GM12878 (cell line): ENCODE results near the gene HK1. TPM values are rescaled to one million over a fixed set of nuclear protein-coding genes. Genes with fewer than 3 reads are reported as not detected.

Experiments used
- ATAC-seq: fragments of 200-7000 bp; cut with Tn5 transposase; 3 replicates; pipeline ENCODE4 v1.9.1; 2020; ENCODE audit warnings: mild to moderate bottlenecking, moderate library complexity
- BruUV-seq: library from RNA; stranded (reverse); fragments of 400-500 nt; replicated peaks from 2 replicates; lab custom pipeline; 2021; lab: Mats Ljungman, UMichigan
- CTCF ChIA-PET: fragments of 300-600 bp; sonication (Branson Sonifier 250); formaldehyde crosslinking; extraction: SDS; loops from one replicate; lab custom pipeline; 2021; ENCODE audit warnings: inconsistent platforms; lab: Yijun Ruan, JAX
- POLR2A ChIA-PET: fragments of 350-600 bp; formaldehyde crosslinking; extraction: SDS; loops from one replicate; lab custom pipeline; 2021; ENCODE audit warnings: inconsistent platforms; lab: Charles Lee
- RAD21 ChIA-PET: fragments of 300-600 bp; sonication (Branson Sonifier 250); formaldehyde crosslinking; loops from one replicate; lab custom pipeline; 2023; ENCODE audit warnings: antibody characterized with exemption; ENCODE audit not compliant: unreplicated experiment; lab: Charles Lee
- SMC1A ChIA-PET: fragments of 300-600 bp; sonication (Branson Sonifier 250); formaldehyde crosslinking; loops from one replicate; lab custom pipeline; 2023; ENCODE audit not compliant: unreplicated experiment, uncharacterized antibody; lab: Charles Lee
- DNase-seq: peaks from one replicate; pipeline ENCODE4 v3.0.0-alpha.2; 2011; ENCODE audit warnings: low read depth, low spot score
- FAIRE-seq: peaks from 3 replicates; lab custom pipeline; 2011; peaks lifted over from hg19 to GRCh38; lab: Jason Lieb, UNC
- H2AFZ ChIP-seq: 2 replicates; pipeline ENCODE4 v1.6.0; 2011; ENCODE audit warnings: low read depth, low read length, control low read depth; ENCODE audit not compliant: control insufficient read depth
- H3K27ac ChIP-seq: 2 replicates; pipeline ENCODE4 v1.5.1; 2011; ENCODE audit warnings: control low read depth; ENCODE audit not compliant: control insufficient read depth, insufficient read depth
- H3K27me3 ChIP-seq, 2 experiments: replicated peaks in 1 of 2; 2 replicates each; pipeline versions ENCODE4 v1.6.0 to v1.6.1; 2011; ENCODE audit warnings: low read length in 1 of 2; ENCODE audit not compliant: control insufficient read depth in 2 of 2, insufficient read depth in 2 of 2
- H3K36me3 ChIP-seq, 2 experiments: 2 replicates each; pipeline ENCODE4 v1.5.1; 2011; ENCODE audit warnings: low read length in 1 of 2; ENCODE audit not compliant: control insufficient read depth in 2 of 2, insufficient read depth in 2 of 2
- H3K4me1 ChIP-seq: 2 replicates; pipeline ENCODE4 v1.6.1; 2011; ENCODE audit warnings: mild to moderate bottlenecking, low read length, moderate library complexity, mixed read lengths; ENCODE audit not compliant: control insufficient read depth, insufficient read depth
- H3K4me2 ChIP-seq: 2 replicates; pipeline ENCODE4 v1.6.0; 2011; ENCODE audit warnings: control low read depth; ENCODE audit not compliant: control insufficient read depth, insufficient read depth
- H3K4me3 ChIP-seq: fragments of 200-600 bp; sonication (generic); 2 replicates; pipeline ENCODE4 v1.5.1; 2016
- H3K79me2 ChIP-seq: 2 replicates; pipeline ENCODE4 v1.6.0; 2011; ENCODE audit warnings: low read length; ENCODE audit not compliant: control insufficient read depth, insufficient read depth
- H3K9ac ChIP-seq: 2 replicates; pipeline ENCODE4 v1.8.0; 2011; ENCODE audit warnings: low read length, control low read depth, mixed read lengths; ENCODE audit not compliant: control insufficient read depth, insufficient read depth
- H3K9me3 ChIP-seq: replicated peaks from 3 replicates; pipeline ENCODE4 v1.5.1; 2011; ENCODE audit warnings: mild to moderate bottlenecking, low read length; ENCODE audit not compliant: control insufficient read depth, insufficient read depth
- H4K20me1 ChIP-seq: 2 replicates; pipeline ENCODE4 v1.6.0; 2011; ENCODE audit not compliant: control insufficient read depth, insufficient read depth
- CBFB ChIP-seq: IDR thresholded peaks from 2 replicates; pipeline ENCODE4 v1.6.1; 2016; ENCODE audit warnings: antibody characterized with exemption, low read depth
- GABPA ChIP-seq: IDR thresholded peaks from 2 replicates; pipeline ENCODE4 v1.6.1; 2014; ENCODE audit warnings: antibody characterized with exemption, low read depth, mild to moderate bottlenecking, inconsistent platforms
- PAX8 ChIP-seq: fragments of 450-650 bp; IDR thresholded peaks from 2 replicates; pipeline ENCODE4 v1.6.1; 2017; ENCODE audit warnings: mild to moderate bottlenecking, moderate library complexity
- POLR2AphosphoS5 ChIP-seq: IDR thresholded peaks from 2 replicates; pipeline ENCODE4 v1.6.1; 2011; ENCODE audit warnings: mild to moderate bottlenecking, low read length, inconsistent platforms
- SMARCA5 ChIP-seq: fragments of 450-650 bp; IDR thresholded peaks from 2 replicates; pipeline ENCODE4 v1.6.1; 2017; ENCODE audit warnings: mild to moderate bottlenecking
- SMC3 ChIP-seq: IDR thresholded peaks from 2 replicates; pipeline ENCODE4 v1.6.1; 2011; ENCODE audit warnings: low read length, improper control_type of control experiment, borderline replicate concordance
- TCF12 ChIP-seq: IDR thresholded peaks from 2 replicates; pipeline ENCODE4 v1.6.1; 2011; ENCODE audit warnings: low read depth, mild to moderate bottlenecking, low read length
- WGBS: methylation state at CpG from one replicate; pipeline ENCODE4 v1.1.6; 2016; ENCODE audit warnings: low lambda C conversion rate; ENCODE audit not compliant: insufficient replicate concordance, insufficient coverage; ENCODE audit errors: missing lambda C conversion rate; 5-methylcytosine and 5-hydroxymethylcytosine counted together
- in situ Hi-C: fragments of 300-500 bp; cut with MboI; formaldehyde crosslinking; loops from 9 replicates; pipeline ENCODE4 v1.14.3; 2018; ENCODE audit warnings: mixed read lengths
- intact Hi-C: fragments of 100-400 bp; cut with micrococcal nuclease; formaldehyde crosslinking; loops from one replicate; pipeline ENCODE4 v1.14.2; 2022; ENCODE audit not compliant: unreplicated experiment
- polyA plus RNA-seq, 11 experiments: library from polyadenylated mRNA; depleted of rRNA in 4 of 11; unstranded in 6 of 11; stranded (reverse) in 5 of 11; fragments of >200 nt; fragmentation: Nextera tagmentation in 4 of 11; fragmentation: Illumina TruSeq in 1 of 11; extraction: Ambion mirVana in 4 of 11; extraction: Trizol in 1 of 11; gene quantifications; 1 replicate in 1 of 11; 2 replicates in 10 of 11; pipeline versions ENCODE4 v1.2.1 to v1.2.3, GENCODE V29; 2011 to 2016; ENCODE audit warnings: inconsistent platforms in 2 of 11, missing spikeins in 2 of 11, low read depth in 1 of 11
- total RNA-seq, 4 experiments: library from RNA; depleted of rRNA in 3 of 4; stranded (reverse); fragments of >200 nt in 3 of 4; fragmentation: Illumina TruSeq in 1 of 4; extraction: Trizol in 1 of 4; gene quantifications; 2 replicates each; pipeline versions ENCODE4 v1.2.1 to v1.2.3, GENCODE V29; 2013 to 2021
- TF ChIP-seq, protein P1 (sequence below): fragments of 450-650 bp; formaldehyde crosslinking; IDR thresholded peaks from 2 replicates; pipeline ENCODE4 v1.5.0; 2022; ENCODE audit warnings: mild to moderate bottlenecking, missing genetic modification characterization
- TF ChIP-seq, protein P2 (sequence below): IDR thresholded peaks from 2 replicates; pipeline ENCODE4 v1.6.1; 2011; ENCODE audit warnings: low read depth, low read length, improper control_type of control experiment, borderline replicate concordance
- TF ChIP-seq, protein P3 (sequence below): fragments of 450-650 bp; IDR thresholded peaks from 2 replicates; pipeline ENCODE4 v1.6.1; 2017; ENCODE audit warnings: borderline replicate concordance
- TF ChIP-seq, protein P4 (sequence below): fragments of 450-650 bp; formaldehyde crosslinking; IDR thresholded peaks from 2 replicates; pipeline ENCODE4 v1.4.0; 2022; ENCODE audit warnings: mild to moderate bottlenecking, moderate library complexity

HK1 gene
- total and polyA plus RNA-seq, 10 of the 15 experiments (the other 5 are each of a cell fraction or from before 2014, with no cell fraction given): 3.4 to 77.3 (median 46.6) TPM

DNA sequence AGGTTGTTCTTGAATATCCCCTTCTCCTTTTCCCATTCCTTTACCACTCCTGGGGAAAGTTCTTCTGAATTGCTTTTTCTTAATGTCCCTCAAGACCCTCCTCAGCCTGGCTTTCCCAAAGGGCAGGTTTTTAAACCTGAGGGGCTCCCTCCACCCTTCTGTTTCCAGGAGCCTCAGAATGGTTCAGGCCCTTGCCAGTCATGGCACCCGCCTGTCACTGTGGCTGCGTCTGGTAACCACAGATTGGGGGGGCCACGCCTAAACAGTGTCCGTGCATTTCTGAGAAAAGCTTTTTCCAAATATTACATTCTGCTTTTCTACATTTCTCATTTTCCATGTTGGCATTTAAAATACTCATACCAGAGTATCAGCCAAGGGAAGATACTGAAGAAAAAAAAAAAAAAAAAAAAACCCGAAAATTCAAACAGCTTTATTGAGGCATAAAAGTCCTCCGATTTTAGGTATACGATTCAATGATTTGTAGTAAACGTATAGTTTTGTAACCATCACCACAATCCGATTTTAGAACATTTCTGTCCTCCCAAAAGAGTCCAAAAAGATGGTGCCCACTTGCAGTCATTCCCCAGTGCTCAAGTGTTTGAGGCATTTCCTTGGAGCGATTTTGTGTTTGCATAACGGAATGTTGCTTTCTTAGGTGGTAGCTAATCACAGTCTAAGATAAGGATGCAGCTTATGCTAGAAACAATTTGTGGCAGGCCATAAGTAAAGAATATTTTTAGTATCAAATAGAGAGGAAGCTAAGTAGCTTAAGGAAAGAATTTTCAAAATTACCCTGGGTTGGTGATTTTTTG is 36.0 kb upstream of the HK1 start:
- ChIA-PET POLR2A (interaction anchor here (0.6 kb wide), 1 partner anchor 286 kb away, joined by 3 read pairs; no protein-coding TSS in a partner anchor), SMC1A (interaction anchor here (0.7 to 2.2 kb wide), 7 partner anchors 11 to 166 kb away, joined by 3 to 8 read pairs (median 4); no protein-coding TSS in a partner anchor), CTCF (interaction anchor here (1.0 to 2.3 kb wide), 5 partner anchors 97 to 176 kb away, joined by 3 to 19 read pairs (median 7); no protein-coding TSS in a partner anchor), RAD21 (interaction anchor here (2.3 kb wide), 1 partner anchor 151 kb away, joined by 10 read pairs; no protein-coding TSS in a partner anchor)
- Histone ChIP-seq H3K9me3 (no peaks in the 10 kb centered on the region), H3K9ac (no peak overlapping the region), H3K27ac (no peak overlapping the region), H3K27me3 (no peaks in the 10 kb centered on the region), H3K4me2 (no peak overlapping the region), H4K20me1 (no peaks in the 10 kb centered on the region), H3K79me2 (no peaks in the 10 kb centered on the region), H3K4me3 (no peak overlapping the region), H3K36me3 (no peaks in the 10 kb centered on the region), H3K4me1 (no peaks in the 10 kb centered on the region), H2AFZ (no peak overlapping the region)
- 58% methylated on average over 10 of the region's 11 CpGs for WGBS
- no peak for FAIRE-seq
- BruUV-seq: no TSS peak
- intact Hi-C loops (no loop called here), in situ Hi-C loops (no loop called here)
- no peak for DNase-seq
- ATAC-seq: no peak
- TF ChIP-seq TCF12 (no peak), POLR2AphosphoS5 (no peak), GABPA (no peak), PAX8 (no peak), CBFB (no peak), SMC3 (no peak), SMARCA5 (no peak)
- TF ChIP-seq, protein P1, sequence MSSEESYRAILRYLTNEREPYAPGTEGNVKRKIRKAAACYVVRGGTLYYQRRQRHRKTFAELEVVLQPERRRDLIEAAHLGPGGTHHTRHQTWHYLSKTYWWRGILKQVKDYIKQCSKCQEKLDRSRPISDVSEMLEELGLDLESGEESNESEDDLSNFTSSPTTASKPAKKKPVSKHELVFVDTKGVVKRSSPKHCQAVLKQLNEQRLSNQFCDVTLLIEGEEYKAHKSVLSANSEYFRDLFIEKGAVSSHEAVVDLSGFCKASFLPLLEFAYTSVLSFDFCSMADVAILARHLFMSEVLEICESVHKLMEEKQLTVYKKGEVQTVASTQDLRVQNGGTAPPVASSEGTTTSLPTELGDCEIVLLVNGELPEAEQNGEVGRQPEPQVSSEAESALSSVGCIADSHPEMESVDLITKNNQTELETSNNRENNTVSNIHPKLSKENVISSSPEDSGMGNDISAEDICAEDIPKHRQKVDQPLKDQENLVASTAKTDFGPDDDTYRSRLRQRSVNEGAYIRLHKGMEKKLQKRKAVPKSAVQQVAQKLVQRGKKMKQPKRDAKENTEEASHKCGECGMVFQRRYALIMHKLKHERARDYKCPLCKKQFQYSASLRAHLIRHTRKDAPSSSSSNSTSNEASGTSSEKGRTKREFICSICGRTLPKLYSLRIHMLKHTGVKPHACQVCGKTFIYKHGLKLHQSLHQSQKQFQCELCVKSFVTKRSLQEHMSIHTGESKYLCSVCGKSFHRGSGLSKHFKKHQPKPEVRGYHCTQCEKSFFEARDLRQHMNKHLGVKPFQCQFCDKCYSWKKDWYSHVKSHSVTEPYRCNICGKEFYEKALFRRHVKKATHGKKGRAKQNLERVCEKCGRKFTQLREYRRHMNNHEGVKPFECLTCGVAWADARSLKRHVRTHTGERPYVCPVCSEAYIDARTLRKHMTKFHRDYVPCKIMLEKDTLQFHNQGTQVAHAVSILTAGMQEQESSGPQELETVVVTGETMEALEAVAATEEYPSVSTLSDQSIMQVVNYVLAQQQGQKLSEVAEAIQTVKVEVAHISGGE (CRISPR knock-in tag): no peak
- TF ChIP-seq, protein P2, sequence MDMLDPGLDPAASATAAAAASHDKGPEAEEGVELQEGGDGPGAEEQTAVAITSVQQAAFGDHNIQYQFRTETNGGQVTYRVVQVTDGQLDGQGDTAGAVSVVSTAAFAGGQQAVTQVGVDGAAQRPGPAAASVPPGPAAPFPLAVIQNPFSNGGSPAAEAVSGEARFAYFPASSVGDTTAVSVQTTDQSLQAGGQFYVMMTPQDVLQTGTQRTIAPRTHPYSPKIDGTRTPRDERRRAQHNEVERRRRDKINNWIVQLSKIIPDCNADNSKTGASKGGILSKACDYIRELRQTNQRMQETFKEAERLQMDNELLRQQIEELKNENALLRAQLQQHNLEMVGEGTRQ: no peak
- TF ChIP-seq, protein P3, sequence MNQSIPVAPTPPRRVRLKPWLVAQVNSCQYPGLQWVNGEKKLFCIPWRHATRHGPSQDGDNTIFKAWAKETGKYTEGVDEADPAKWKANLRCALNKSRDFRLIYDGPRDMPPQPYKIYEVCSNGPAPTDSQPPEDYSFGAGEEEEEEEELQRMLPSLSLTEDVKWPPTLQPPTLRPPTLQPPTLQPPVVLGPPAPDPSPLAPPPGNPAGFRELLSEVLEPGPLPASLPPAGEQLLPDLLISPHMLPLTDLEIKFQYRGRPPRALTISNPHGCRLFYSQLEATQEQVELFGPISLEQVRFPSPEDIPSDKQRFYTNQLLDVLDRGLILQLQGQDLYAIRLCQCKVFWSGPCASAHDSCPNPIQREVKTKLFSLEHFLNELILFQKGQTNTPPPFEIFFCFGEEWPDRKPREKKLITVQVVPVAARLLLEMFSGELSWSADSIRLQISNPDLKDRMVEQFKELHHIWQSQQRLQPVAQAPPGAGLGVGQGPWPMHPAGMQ: no peak
- TF ChIP-seq, protein P4, sequence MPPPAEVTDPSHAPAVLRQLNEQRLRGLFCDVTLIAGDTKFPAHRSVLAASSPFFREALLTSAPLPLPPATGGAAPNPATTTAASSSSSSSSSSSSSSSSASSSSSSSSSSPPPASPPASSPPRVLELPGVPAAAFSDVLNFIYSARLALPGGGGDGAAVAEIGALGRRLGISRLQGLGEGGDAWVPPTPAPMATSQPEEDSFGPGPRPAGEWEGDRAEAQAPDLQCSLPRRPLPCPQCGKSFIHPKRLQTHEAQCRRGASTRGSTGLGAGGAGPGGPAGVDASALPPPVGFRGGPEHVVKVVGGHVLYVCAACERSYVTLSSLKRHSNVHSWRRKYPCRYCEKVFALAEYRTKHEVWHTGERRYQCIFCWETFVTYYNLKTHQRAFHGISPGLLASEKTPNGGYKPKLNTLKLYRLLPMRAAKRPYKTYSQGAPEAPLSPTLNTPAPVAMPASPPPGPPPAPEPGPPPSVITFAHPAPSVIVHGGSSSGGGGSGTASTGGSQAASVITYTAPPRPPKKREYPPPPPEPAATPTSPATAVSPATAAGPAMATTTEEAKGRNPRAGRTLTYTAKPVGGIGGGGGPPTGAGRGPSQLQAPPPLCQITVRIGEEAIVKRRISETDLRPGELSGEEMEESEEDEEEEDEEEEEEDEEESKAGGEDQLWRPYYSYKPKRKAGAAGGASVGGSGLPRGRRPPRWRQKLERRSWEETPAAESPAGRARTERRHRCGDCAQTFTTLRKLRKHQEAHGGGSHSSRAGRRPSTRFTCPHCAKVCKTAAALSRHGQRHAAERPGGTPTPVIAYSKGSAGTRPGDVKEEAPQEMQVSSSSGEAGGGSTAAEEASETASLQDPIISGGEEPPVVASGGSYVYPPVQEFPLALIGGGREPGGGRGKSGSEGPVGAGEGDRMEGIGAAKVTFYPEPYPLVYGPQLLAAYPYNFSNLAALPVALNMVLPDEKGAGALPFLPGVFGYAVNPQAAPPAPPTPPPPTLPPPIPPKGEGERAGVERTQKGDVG (CRISPR knock-in tag): no peak
